Stimulated activated CD8-positive, alpha-beta memory T cell treated with anti-CD3 and anti-CD28 coated beads, Interleukin-4, amount 100 ng/mL, for 24 hours (primary cell): ENCODE measurements around the gene DGKZ.
A peak's percentile ranks its signal among the peaks of the same experiment; 100 is the strongest.

Source experiments
- DNase-seq: peaks from one replicate; pipeline ENCODE4 v3.0.0-alpha.2; 2020; ENCODE audit warnings: low read depth

The DGKZ gene

GRCh38 chr11:46381048-46381818 is 34.0 kb downstream of the DGKZ start, which contains the start of gene MDK:
MDK (plus strand) TSS chr11:46381669; CDS start chr11:46382058, 389 bp downstream.
- DNase-seq, result no peak

- DNase-seq, result no peak
These were observed 34.8 kb downstream of the DGKZ start for GRCh38 chr11:46381819-46382645.

GRCh38 chr11:46382646-46383403 is 35.6 kb downstream of the DGKZ start:
- DNase-seq, result no peak

- DNase-seq, result no peak
These were observed 36.1 kb downstream of the DGKZ start for GRCh38 chr11:46383404-46383758.

GRCh38 chr11:46383974-46384701 is 36.9 kb downstream of the DGKZ start:
- no peak for DNase-seq

- no peak for DNase-seq
These were observed 38.1 kb downstream of the DGKZ start for GRCh38 chr11:46385169-46386004.

- DNase-seq, result no peak
These were observed 38.8 kb downstream of the DGKZ start for GRCh38 chr11:46386005-46386578.

GRCh38 chr11:46386674-46387073 is 39.4 kb downstream of the DGKZ start:
- no peak for DNase-seq

GRCh38 chr11:46387456-46387855 is 40.2 kb downstream of the DGKZ start:
- DNase-seq, result no peak

GRCh38 chr11:46387919-46388618 is 40.8 kb downstream of the DGKZ start:
- no peak for DNase-seq

- no peak for DNase-seq
These were observed 41.6 kb downstream of the DGKZ start for GRCh38 chr11:46388619-46389449.

- peak; percentile 33 for DNase-seq
These were observed 42.4 kb downstream of the DGKZ start for GRCh38 chr11:46389450-46390330.

- no peak for DNase-seq
These were observed 43.3 kb downstream of the DGKZ start for GRCh38 chr11:46390331-46391171.

- no peak for DNase-seq
These were observed 43.9 kb downstream of the DGKZ start for GRCh38 chr11:46391186-46391577.

GRCh38 chr11:46391578-46392420 is 44.5 kb downstream of the DGKZ start, which contains the start of gene CHRM4:
CHRM4 (minus strand) TSS chr11:46391776; CDS start chr11:46386557, 5,219 bp downstream.
- no peak for DNase-seq
